Motor neuron (in vitro differentiated cells): ENCODE data around the gene SHC1. TPM values are rescaled to one million over a fixed set of nuclear protein-coding genes. Genes with fewer than 3 reads are reported as not detected.

Experiments used
- ATAC-seq, 8 experiments: fragments of 200-7000 bp; cut with Tn5 transposase; replicated peaks in 6 of 8; 2 replicates each; pipeline ENCODE4 v1.8.0; 2021; ENCODE audit warnings: mild to moderate bottlenecking in 8 of 8, moderate library complexity in 8 of 8
- H3K27ac ChIP-seq, 2 donors: fragments of 250-450 bp; sonication (Bioruptor Pico); 2 replicates each; pipeline ENCODE4 v1.9.0; 2021; ENCODE audit warnings: antibody characterized with exemption in 2 of 2, mild to moderate bottlenecking in 2 of 2, moderate library complexity in 1 of 2
- H3K4me1 ChIP-seq, 2 donors: fragments of 250-450 bp; sonication (Bioruptor Pico); replicated peaks in 1 of 2; 2 replicates each; pipeline ENCODE4 v1.6.1; 2021; ENCODE audit warnings: antibody characterized with exemption in 2 of 2, mild to moderate bottlenecking in 2 of 2, moderate library complexity in 1 of 2
- H3K4me3 ChIP-seq, 5 donors: fragments of 250-450 bp; sonication (Bioruptor Pico); 2 replicates each; pipeline ENCODE4 v1.9.0; 2021; ENCODE audit warnings: antibody characterized with exemption in 5 of 5, mild to moderate bottlenecking in 5 of 5, moderate library complexity in 4 of 5
- WGBS, 10 experiments: fragments of 450-650 bp; shearing (Covaris generic); methylation state at CpG; one replicate each; pipeline ENCODE4 v1.0.0; 2022; 5-methylcytosine and 5-hydroxymethylcytosine counted together
- in situ Hi-C, 9 experiments: fragments of 400-800 bp; cut with MboI; loops; one replicate each; pipeline ENCODE4 v1.15.0; 2021; ENCODE audit warnings: low sequenced_read_pairs in 9 of 9, low pct_unique_long_range_greater_than_20kb in 2 of 9; ENCODE audit not compliant: unreplicated experiment in 9 of 9
- total RNA-seq, 8 experiments: library from RNA; unstranded; fragments of 300-600 nt; gene quantifications; 2 replicates each; pipeline versions ENCODE4 v1.2.3 to v1.2.4, GENCODE V29; 2022

Gene SHC1
- total RNA-seq, 8 experiments from 2014 or later, result 24.8 to 184 (median 53.5) TPM

GRCh38 chr1:154940213-154940560, 30.4 kb downstream of the SHC1 start:
- H3K27ac ChIP-seq, result peak overlapping the region in 1 of 2 donors; percentile 47
- in situ Hi-C loops, result no loop called here
- H3K4me3 ChIP-seq, result no peak overlapping the region
- no peak for ATAC-seq
- 100% methylated on average over 1 of the region's 1 CpG; no CpG with 5 or more reads in 7 of the 10 experiments for WGBS, 10 experiments
- peaks cover 47 to 57% of the 10 kb centered on the region in 2 donors for H3K4me1 ChIP-seq

- no peak overlapping the region for H3K27ac ChIP-seq
- WGBS, 10 experiments, result 92 to 100% (median 96%) methylated on average over 1 to 7 of the region's 7 CpGs; no CpG with 5 or more reads in 1 of the 10 experiments
- H3K4me3 ChIP-seq, result no peak overlapping the region
- H3K4me1 ChIP-seq, result peaks cover 35 to 44% of the 10 kb centered on the region in 2 donors
- no peak for ATAC-seq
- in situ Hi-C loops, result no loop called here
These were observed 31.7 kb downstream of the SHC1 start for GRCh38 chr1:154938604-154939399.

- Histone ChIP-seq H3K27ac (peak overlapping the region; percentile 99 to 100), H3K4me3 (peak overlapping the region in 3 of 5 donors; percentile 58 to 66 (median 58)), H3K4me1 (peaks cover 35 to 44% of the 10 kb centered on the region in 2 donors)
- ATAC-seq, result no peak
- WGBS, 10 experiments, result 40 to 100% (median 94%) methylated on average over 1 to 8 of the region's 8 CpGs; no CpG with 5 or more reads in 2 of the 10 experiments
- in situ Hi-C loops, result no loop called here
These were observed 32.6 kb downstream of the SHC1 start for GRCh38 chr1:154937988-154938386.

- H3K27ac ChIP-seq, result peak overlapping the region; percentile 99 to 100
- ATAC-seq, result peak; percentile 72 to 83 (median 78)
- peak overlapping the region; percentile 53 to 77 (median 58) for H3K4me3 ChIP-seq
- WGBS, 10 experiments, result 0 to 13% (median 6%) methylated on average over 4 to 35 of the region's 36 CpGs; no CpG with 5 or more reads in 1 of the 10 experiments
- in situ Hi-C loops, result no loop called here
- peaks cover 32 to 42% of the 10 kb centered on the region in 2 donors for H3K4me1 ChIP-seq
These were observed 33.2 kb downstream of the SHC1 start for GRCh38 chr1:154937085-154937987.

GRCh38 chr1:154936555-154937084, 33.9 kb downstream of the SHC1 start, which contains the start of gene PMVK:
TSS of gene PMVK (minus strand) at chr1:154936719. CDS start at chr1:154936685, 34 bp downstream.
- H3K4me3 ChIP-seq, result peak within 1 kb of the TSS; percentile 53 to 77 (median 58)
- peak within 1 kb of the TSS; percentile 99 to 100 for H3K27ac ChIP-seq
- in situ Hi-C loops, result no loop called here
- H3K4me1 ChIP-seq, result peaks cover 25 to 35% of the 10 kb centered on the region in 2 donors
- WGBS, 10 experiments, result 0 to 5% (median 0%) methylated on average over 3 to 25 of the region's 45 CpGs; no CpG with 5 or more reads in 3 of the 10 experiments
- peak; percentile 80 to 87 (median 84) for ATAC-seq

- peak in 1 of 8 experiments; percentile 1 for ATAC-seq
- H3K4me3 ChIP-seq, result peak overlapping the region; percentile 53 to 77 (median 58)
- 34 to 100% (median 74%) methylated on average over 2 to 20 of the region's 27 CpGs for WGBS, 10 experiments
- H3K27ac ChIP-seq, result peak overlapping the region; percentile 99 to 100
- in situ Hi-C loops, result no loop called here
- H3K4me1 ChIP-seq, result peaks cover 18 to 28% of the 10 kb centered on the region in 2 donors
These were observed 34.6 kb downstream of the SHC1 start for GRCh38 chr1:154935749-154936554.

GRCh38 chr1:154934358-154934948, 36.1 kb downstream of the SHC1 start:
- Histone ChIP-seq H3K4me1 (peaks cover 7 to 17% of the 10 kb centered on the region in 2 donors), H3K4me3 (no peak overlapping the region), H3K27ac (no peak overlapping the region)
- ATAC-seq, result no peak
- WGBS, 10 experiments, result 83 to 100% (median 94%) methylated on average over 1 to 5 of the region's 5 CpGs; no CpG with 5 or more reads in 5 of the 10 experiments
- in situ Hi-C loops, result no loop called here

- in situ Hi-C loops, result no loop called here
- no peak overlapping the region for H3K4me3 ChIP-seq
- H3K4me1 ChIP-seq, result peaks cover 7 to 8% of the 10 kb centered on the region in 2 donors
- 82 to 100% (median 97%) methylated on average over 2 to 9 of the region's 11 CpGs; no CpG with 5 or more reads in 2 of the 10 experiments for WGBS, 10 experiments
- no peak for ATAC-seq
- no peak overlapping the region for H3K27ac ChIP-seq
These were observed 38.5 kb downstream of the SHC1 start for GRCh38 chr1:154931940-154932487.

GRCh38 chr1:154926201-154926600, 44.3 kb downstream of the SHC1 start:
- Histone ChIP-seq H3K27ac (no peak overlapping the region), H3K4me3 (no peak overlapping the region), H3K4me1 (no peaks in the 10 kb centered on the region)
- WGBS, 10 experiments, result 59 to 100% (median 88%) methylated on average over 1 to 10 of the region's 13 CpGs; no CpG with 5 or more reads in 4 of the 10 experiments
- in situ Hi-C loops, result no loop called here
- no peak for ATAC-seq

GRCh38 chr1:154925335-154926170, 45.0 kb downstream of the SHC1 start:
- ATAC-seq, result no peak
- no peak overlapping the region for H3K27ac ChIP-seq

GRCh38 chr1:154923695-154924094, 46.9 kb downstream of the SHC1 start:
- WGBS, 10 experiments, result 82 to 100% (median 100%) methylated on average over 1 to 3 of the region's 3 CpGs; no CpG with 5 or more reads in 3 of the 10 experiments
- H3K4me1 ChIP-seq, result no peaks in the 10 kb centered on the region
- no peak for ATAC-seq
- in situ Hi-C loops, result loop anchor here in 1 of 9 experiments (25.0 kb wide), 1 partner anchor 111 kb away; no protein-coding TSS in a partner anchor
- H3K4me3 ChIP-seq, result no peak overlapping the region
- no peak overlapping the region for H3K27ac ChIP-seq

More at GRCh38 chr1:154925335-154926170, 45.0 kb downstream of the SHC1 start:
- H3K4me1 ChIP-seq, result no peaks in the 10 kb centered on the region
- 80 to 100% (median 100%) methylated on average over 1 to 2 of the region's 3 CpGs; no CpG with 5 or more reads in 4 of the 10 experiments for WGBS, 10 experiments
- H3K4me3 ChIP-seq, result no peak overlapping the region
- in situ Hi-C loops, result no loop called here
